Measurements from ENCODE around the gene DBX1.

The DBX1 gene

GRCh38 chr11:20120134-20120925, 39.9 kb downstream of the DBX1 start:
- DNase-seq (ENCODE audit: low read depth) = no peak

GRCh38 chr11:20119315-20119714, 41.0 kb downstream of the DBX1 start:
- no peak for DNase-seq (ENCODE audit: low read depth)

GRCh38 chr11:20118209-20118608, 42.1 kb downstream of the DBX1 start:
- no peak for DNase-seq (ENCODE audit: low read depth)

- DNase-seq (ENCODE audit: low read depth) = no peak
These were observed 43.0 kb downstream of the DBX1 start for GRCh38 chr11:20117291-20117690.

- no peak for DNase-seq (ENCODE audit: low read depth)
These were observed 43.5 kb downstream of the DBX1 start for GRCh38 chr11:20116825-20117224.

GRCh38 chr11:20114588-20114987, 45.7 kb downstream of the DBX1 start:
- DNase-seq (ENCODE audit: low read depth) = no peak

GRCh38 chr11:20113149-20113438, 47.2 kb downstream of the DBX1 start:
- no peak for DNase-seq (ENCODE audit: low read depth)

GRCh38 chr11:20112291-20113148, 47.8 kb downstream of the DBX1 start:
- no peak for DNase-seq (ENCODE audit: low read depth)

GRCh38 chr11:20111871-20112270, 48.4 kb downstream of the DBX1 start:
- DNase-seq (ENCODE audit: low read depth) = no peak

- DNase-seq (ENCODE audit: low read depth) = no peak
These were observed 49.2 kb downstream of the DBX1 start for GRCh38 chr11:20110908-20111669.

- no peak for DNase-seq (ENCODE audit: low read depth)
These were observed 50.4 kb downstream of the DBX1 start for GRCh38 chr11:20109731-20110445.
